Activated CD8-positive, alpha-beta memory T cell treated with anti-CD3 and anti-CD28 coated beads for 48 hours (primary cell): ENCODE data around the gene USP25.

Experiments
- DNase-seq, 3 experiments: peaks; one replicate each; pipeline ENCODE4 v3.0.0-alpha.2; 2020; ENCODE audit warnings: low read depth in 2 of 3, low spot score in 2 of 3

The USP25 gene

GRCh38 chr21:15763359-15763758, 33.6 kb downstream of the USP25 start:
- DNase-seq, result no peak

DNA sequence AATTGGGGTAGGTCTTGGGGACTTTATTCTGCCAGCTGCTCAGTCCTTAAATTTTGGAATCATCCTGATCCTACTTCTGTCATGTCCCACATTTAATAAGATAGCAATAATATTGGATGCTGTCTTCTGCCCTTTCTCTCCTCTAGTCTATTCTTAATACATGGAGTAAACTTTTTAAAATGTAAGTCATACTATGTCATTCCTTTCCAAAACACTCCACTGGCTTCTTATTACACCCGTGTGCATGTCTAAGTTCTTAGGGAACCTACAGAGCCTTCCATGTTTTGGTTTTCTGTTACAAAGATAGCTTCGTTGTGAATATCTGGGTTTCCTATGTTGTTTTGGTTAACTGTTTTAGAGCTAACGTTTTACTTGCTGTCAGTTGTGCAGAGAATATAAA, 35.1 kb downstream of the USP25 start:
- no peak for DNase-seq

DNA sequence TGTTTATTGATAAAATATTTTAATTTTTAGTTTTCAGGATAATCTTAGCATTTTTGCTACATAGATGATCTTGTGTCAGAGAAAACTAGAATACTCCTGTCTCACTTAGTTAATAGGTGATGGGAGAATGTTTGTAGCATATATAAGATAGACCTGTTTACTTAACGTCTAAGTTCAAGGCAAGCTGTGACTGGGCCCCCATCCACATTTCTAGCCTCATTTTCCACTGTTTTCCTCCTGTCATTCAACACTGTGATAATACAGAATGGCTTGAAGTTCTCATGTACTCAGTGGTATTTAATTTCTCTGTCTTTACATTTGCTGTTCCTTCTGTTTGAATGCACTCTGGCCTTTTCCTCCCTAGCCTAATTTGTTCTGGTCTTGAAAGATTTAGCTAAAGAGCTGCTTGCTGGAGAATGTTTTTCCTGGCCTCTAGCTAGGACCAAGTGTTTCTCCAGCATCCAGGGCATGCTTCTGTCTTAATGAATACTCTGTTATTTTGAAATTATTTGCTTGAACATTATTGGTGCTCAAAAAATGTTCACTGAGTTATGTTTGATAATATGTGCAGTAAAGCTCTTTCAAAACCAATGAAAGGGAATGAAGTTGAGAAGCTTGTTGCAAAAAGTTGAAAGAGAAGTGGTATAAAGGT, 37.3 kb downstream of the USP25 start:
- DNase-seq, result no peak

DNA sequence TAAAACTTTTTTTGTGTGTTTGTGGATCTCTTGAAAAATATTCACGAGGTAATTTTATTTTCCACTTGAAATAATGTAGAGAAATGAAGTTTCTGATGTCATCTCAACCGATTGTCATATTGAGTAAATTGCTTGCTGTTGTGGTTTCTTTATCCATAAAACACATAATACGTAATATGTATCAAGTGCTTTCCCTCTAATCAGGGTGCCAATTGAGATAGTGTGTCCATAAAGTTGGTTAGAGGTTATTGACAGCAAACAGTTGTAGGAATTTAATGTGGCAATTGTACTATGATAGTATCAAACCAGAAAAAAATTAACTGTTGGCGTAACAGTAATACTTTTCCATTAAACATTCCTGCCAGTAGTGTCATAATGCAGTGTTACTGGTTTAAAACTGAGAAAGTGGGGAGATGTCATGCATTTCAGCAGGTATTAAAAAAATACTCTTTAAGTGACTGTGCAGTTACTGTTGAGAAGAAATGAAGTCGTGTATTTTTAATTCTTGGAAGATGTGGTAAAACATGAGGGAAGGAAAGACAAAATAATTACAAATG, 38.3 kb downstream of the USP25 start:
- no peak for DNase-seq

DNA sequence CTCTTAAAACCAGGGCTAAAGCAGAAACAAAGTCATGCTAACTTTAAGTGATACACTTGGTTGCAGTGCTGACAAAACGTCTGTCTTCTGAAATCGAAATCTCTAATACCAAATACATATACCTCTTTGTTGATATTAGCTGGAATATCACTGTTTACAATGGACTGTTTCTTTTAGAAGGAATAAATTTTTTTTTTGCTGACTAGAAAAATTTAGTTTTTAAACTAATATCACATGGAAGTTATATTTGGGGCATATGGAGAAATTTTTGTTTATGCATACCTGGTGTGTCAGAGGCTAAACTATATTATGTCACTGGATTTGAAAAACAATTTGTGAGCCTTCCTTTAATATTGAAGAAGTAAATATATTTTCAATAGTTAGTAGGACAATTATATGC, 39.1 kb downstream of the USP25 start:
- DNase-seq, result no peak

- no peak for DNase-seq
These were observed 41.5 kb downstream of the USP25 start for GRCh38 chr21:15771311-15771710.

- DNase-seq, result no peak
These were observed 42.9 kb downstream of the USP25 start for GRCh38 chr21:15772654-15773053.

GRCh38 chr21:15774590-15774989, 44.8 kb downstream of the USP25 start:
- DNase-seq, result no peak

GRCh38 chr21:15775291-15775690, 45.5 kb downstream of the USP25 start:
- DNase-seq, result no peak

DNA sequence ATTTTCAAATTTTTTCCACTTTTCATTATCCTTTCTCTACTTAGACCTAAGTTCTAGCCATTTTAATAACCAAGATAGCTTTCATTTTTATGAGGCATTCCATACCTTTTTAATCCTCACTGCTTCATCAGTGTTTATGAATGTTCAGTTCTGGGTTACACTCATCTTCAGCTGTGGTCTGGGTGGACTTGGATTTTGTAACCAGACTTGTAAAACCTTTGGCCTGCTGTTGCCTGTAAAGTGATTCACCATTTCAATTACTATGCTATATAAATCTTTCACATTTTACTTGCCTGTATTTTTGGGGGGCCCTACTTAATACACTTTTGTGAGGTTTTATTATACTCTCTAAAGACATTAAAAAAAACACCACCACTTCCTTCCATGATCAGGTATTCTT, 46.2 kb downstream of the USP25 start:
- DNase-seq, result no peak

DNA sequence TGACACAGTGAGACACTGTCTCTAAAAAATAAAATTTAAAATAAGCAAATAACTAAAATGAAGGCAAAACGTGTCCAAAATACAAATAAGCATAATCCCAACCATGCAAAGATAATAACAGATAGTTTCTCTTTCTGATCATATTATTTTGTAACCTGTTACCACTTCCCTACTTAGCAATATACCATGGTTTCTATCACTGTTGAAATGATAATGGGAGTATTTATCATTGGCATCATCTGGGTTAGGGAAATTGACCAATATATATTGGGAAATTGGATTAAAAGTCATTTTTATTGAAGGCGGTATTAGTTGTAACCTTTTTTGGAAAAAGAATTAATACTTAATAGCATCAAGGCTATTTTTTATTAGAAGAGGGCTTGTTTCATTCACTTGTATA, 47.0 kb downstream of the USP25 start:
- no peak for DNase-seq

DNA sequence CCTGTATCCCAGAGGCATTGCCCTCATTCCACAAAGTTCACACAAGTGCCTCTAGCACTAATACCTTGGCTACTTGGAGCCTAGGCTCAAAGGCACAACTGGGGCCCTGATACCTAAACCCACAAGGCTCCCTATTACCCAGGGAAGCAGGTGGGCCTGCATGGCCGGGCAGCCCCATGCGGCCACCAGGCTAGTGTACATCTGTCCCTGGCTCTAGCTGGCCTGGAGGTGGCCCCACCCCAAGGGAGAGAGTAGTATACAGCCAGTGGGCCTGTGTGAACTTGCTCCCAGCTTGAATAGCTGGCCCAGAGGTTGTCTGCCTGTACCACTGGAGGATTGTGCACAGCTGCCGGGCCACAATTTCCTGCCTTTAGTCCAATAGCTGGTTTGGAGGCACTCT, 52.2 kb downstream of the USP25 start:
- DNase-seq, result no peak

GRCh38 chr21:15788847-15789523, 59.2 kb downstream of the USP25 start:
- no peak for DNase-seq

GRCh38 chr21:15793109-15793508, 63.3 kb downstream of the USP25 start:
- DNase-seq, result no peak

DNA sequence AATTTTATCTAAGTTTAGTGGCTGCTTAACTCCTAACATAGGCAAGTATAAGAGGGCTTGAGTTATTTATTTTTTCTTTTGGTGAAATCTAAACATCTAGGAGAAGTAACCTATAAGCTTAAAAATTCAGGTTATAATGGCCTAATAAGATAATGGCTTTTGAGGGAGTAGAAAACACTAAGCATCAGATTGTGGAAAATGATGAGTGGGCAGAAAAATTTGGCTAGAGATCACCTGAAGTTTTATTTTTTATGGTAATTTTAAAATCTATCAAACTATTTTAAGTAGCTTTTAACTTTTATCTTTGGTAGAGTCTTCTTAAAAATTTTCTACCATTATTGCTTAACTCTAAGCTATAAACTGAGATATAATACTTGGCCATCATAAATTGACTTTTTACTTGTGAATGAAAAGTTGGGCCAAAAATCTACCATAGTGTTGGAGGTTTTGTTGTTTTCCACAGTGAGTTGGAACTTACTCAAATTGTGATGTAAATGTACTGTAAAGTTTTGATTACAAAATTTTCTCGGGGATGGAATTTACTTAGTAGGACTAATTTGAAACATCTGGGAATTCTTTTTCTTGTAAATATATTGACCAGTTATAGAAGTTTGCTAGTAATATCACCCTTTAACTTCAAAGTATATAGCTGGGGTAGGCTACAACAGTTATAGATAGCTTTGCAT, 63.9 kb downstream of the USP25 start:
- no peak for DNase-seq

GRCh38 chr21:15794277-15794912, 64.6 kb downstream of the USP25 start:
- DNase-seq, result no peak

GRCh38 chr21:15795533-15795932, 65.8 kb downstream of the USP25 start:
- DNase-seq, result no peak

- DNase-seq, result no peak
These were observed 68.0 kb downstream of the USP25 start for GRCh38 chr21:15797577-15798363.

- DNase-seq, result no peak
These were observed 71.6 kb downstream of the USP25 start for GRCh38 chr21:15801352-15801863.

- DNase-seq, result no peak
These were observed 74.6 kb downstream of the USP25 start for GRCh38 chr21:15804247-15805005.
